HepG2 (cell line): ENCODE results near the gene LIPA. TPM values are rescaled to one million over a fixed set of nuclear protein-coding genes. Genes with fewer than 3 reads are reported as not detected.

Experiments used
- ATAC-seq: fragments of 200-7000 bp; cut with Tn5 transposase; 3 replicates; pipeline ENCODE4 v1.9.1; 2020; ENCODE audit warnings: mild to moderate bottlenecking, moderate library complexity
- BruUV-seq: library from RNA; stranded (reverse); fragments of 400-500 nt; replicated peaks from 2 replicates; lab custom pipeline; 2021; lab: Mats Ljungman, UMichigan
- CTCF ChIA-PET: fragments of 300-600 bp; formaldehyde crosslinking; extraction: SDS; loops from one replicate; lab custom pipeline; 2021; ENCODE audit warnings: low total read pairs, inconsistent platforms, low intra/inter-chr PET ratio; lab: Yijun Ruan, JAX
- POLR2A ChIA-PET: fragments of 350-600 bp; sonication (Branson Sonifier 250); formaldehyde crosslinking; loops from one replicate; lab custom pipeline; 2020; ENCODE audit warnings: antibody characterized with exemption, inconsistent platforms; lab: Yijun Ruan, JAX
- DNase-seq: peaks from one replicate; pipeline ENCODE4 v3.0.0-alpha.2; 2015; ENCODE audit warnings: low spot score
- FAIRE-seq: peaks from 3 replicates; lab custom pipeline; 2011; peaks lifted over from hg19 to GRCh38; lab: Jason Lieb, UNC
- H2AFZ ChIP-seq: one replicate; pipeline ENCODE4 v1.6.1; 2011; ENCODE audit warnings: low read length, inconsistent platforms
- H3K27ac ChIP-seq: fragments of 300-600 bp; 3 replicates; pipeline ENCODE4 v1.8.0; 2011; ENCODE audit warnings: mixed run types, mild to moderate bottlenecking, mixed read lengths, low read length, inconsistent platforms; ENCODE audit not compliant: insufficient read depth; ENCODE audit errors: extremely low read length
- H3K27me3 ChIP-seq, 2 experiments: fragments of 200-600 bp in 1 of 2; 2 replicates in 1 of 2; 3 replicates in 1 of 2; pipeline versions ENCODE4 v1.6.0 to v1.8.0; 2011; ENCODE audit warnings: low read length in 2 of 2, mild to moderate bottlenecking in 2 of 2, moderate library complexity in 2 of 2, inconsistent platforms in 1 of 2; ENCODE audit not compliant: insufficient read depth in 2 of 2, control insufficient read depth in 1 of 2
- H3K36me3 ChIP-seq, 2 experiments: fragments of 200-600 bp in 1 of 2; replicated peaks in 1 of 2; 2 replicates in 1 of 2; 3 replicates in 1 of 2; pipeline versions ENCODE4 v1.5.1 to v1.8.0; 2011; ENCODE audit warnings: low read length in 2 of 2, inconsistent platforms in 1 of 2; ENCODE audit not compliant: insufficient read depth in 2 of 2, control insufficient read depth in 1 of 2
- H3K4me1 ChIP-seq: 2 replicates; pipeline ENCODE4 v1.5.1; 2012; ENCODE audit warnings: low read length, inconsistent platforms; ENCODE audit not compliant: insufficient read depth
- H3K4me2 ChIP-seq: 2 replicates; pipeline ENCODE4 v1.6.0; 2011; ENCODE audit warnings: low read depth, low read length, inconsistent platforms
- H3K4me3 ChIP-seq, 3 experiments: fragments of 200-600 bp in 1 of 3; sonication (generic), shearing (Covaris generic) in 1 of 3; replicated peaks in 1 of 3; 2 replicates each; pipeline ENCODE4 v1.5.1; 2011 to 2016; ENCODE audit warnings: low read length in 3 of 3, inconsistent platforms in 2 of 3, low read depth in 2 of 3, mild to moderate bottlenecking in 2 of 3, control low read depth in 1 of 3, mixed read lengths in 1 of 3; ENCODE audit not compliant: insufficient read depth in 1 of 3
- H3K79me2 ChIP-seq: one replicate; pipeline ENCODE4 v1.6.1; 2011; ENCODE audit warnings: low read length, inconsistent platforms; ENCODE audit not compliant: insufficient read depth
- H3K9ac ChIP-seq: 2 replicates; pipeline ENCODE4 v1.6.0; 2011; ENCODE audit warnings: mild to moderate bottlenecking, low read depth, low read length, inconsistent platforms; ENCODE audit not compliant: insufficient read depth
- H3K9me3 ChIP-seq: 2 replicates; pipeline ENCODE4 v1.5.1; 2012; ENCODE audit warnings: mild to moderate bottlenecking, low read length
- H4K20me1 ChIP-seq: 2 replicates; pipeline ENCODE4 v1.6.0; 2011; ENCODE audit warnings: inconsistent platforms, mild to moderate bottlenecking, low read length, moderate library complexity; ENCODE audit not compliant: insufficient read depth
- BORCS8-MEF2B ChIP-seq: sonication (generic); formaldehyde crosslinking; IDR thresholded peaks from 2 replicates; pipeline ENCODE4 v1.8.0; 2022; ENCODE audit warnings: mild to moderate bottlenecking, missing genetic modification reagents
- IRF2 ChIP-seq: IDR thresholded peaks from 2 replicates; pipeline ENCODE4 v1.6.1; 2018; ENCODE audit warnings: missing genetic modification reagents, missing compliant biosample characterization
- MLX ChIP-seq: IDR thresholded peaks from 2 replicates; pipeline ENCODE4 v1.6.1; 2016
- NFIB ChIP-seq: sonication (generic); formaldehyde crosslinking; IDR thresholded peaks from 2 replicates; pipeline ENCODE4 v1.9.0; 2021; ENCODE audit warnings: missing genetic modification reagents, mild to moderate bottlenecking, borderline replicate concordance
- ONECUT2 ChIP-seq: sonication (generic); formaldehyde crosslinking; IDR thresholded peaks from 2 replicates; pipeline ENCODE4 v1.4.0; 2020; ENCODE audit warnings: missing genetic modification reagents
- PHF8 ChIP-seq: sonication (generic); formaldehyde crosslinking; IDR thresholded peaks from 2 replicates; pipeline ENCODE4 v1.5.0; 2020; ENCODE audit warnings: missing genetic modification reagents
- SIN3B ChIP-seq: fragments of 150-350 bp; IDR thresholded peaks from 2 replicates; pipeline ENCODE4 v1.6.1; 2014; ENCODE audit warnings: low read length
- SMARCC2 ChIP-seq: fragments of 450-650 bp; IDR thresholded peaks from 2 replicates; pipeline ENCODE4 v1.6.1; 2017; ENCODE audit warnings: antibody characterized with exemption, mild to moderate bottlenecking
- TFAP4 ChIP-seq: sonication (generic); IDR thresholded peaks from 2 replicates; pipeline ENCODE4 v1.6.1; 2016; ENCODE audit warnings: low read depth, borderline replicate concordance
- ZNF138 ChIP-seq: sonication (generic); formaldehyde crosslinking; IDR thresholded peaks from 2 replicates; pipeline ENCODE4 v1.5.0; 2020; ENCODE audit warnings: mild to moderate bottlenecking, low read depth, missing genetic modification reagents
- ZNF563 ChIP-seq: sonication (generic); formaldehyde crosslinking; IDR thresholded peaks from 2 replicates; pipeline ENCODE4 v1.8.0; 2022; ENCODE audit warnings: mild to moderate bottlenecking, moderate library complexity, missing genetic modification reagents
- ZNF703 ChIP-seq: sonication (generic); formaldehyde crosslinking; IDR thresholded peaks from 2 replicates; pipeline ENCODE4 v1.5.1; 2020; ENCODE audit warnings: missing genetic modification reagents, mild to moderate bottlenecking, moderate library complexity, borderline replicate concordance
- ZNF841 ChIP-seq: sonication (generic); formaldehyde crosslinking; IDR thresholded peaks from 2 replicates; pipeline ENCODE4 v1.8.1; 2023; ENCODE audit warnings: missing genetic modification reagents, borderline replicate concordance
- WGBS: methylation state at CpG from one replicate; pipeline ENCODE4 v1.1.6; 2017; ENCODE audit warnings: low lambda C conversion rate; 5-methylcytosine and 5-hydroxymethylcytosine counted together
- in situ Hi-C: cut with HindIII; loops from 2 replicates; pipeline ENCODE4 v1.10.0; 2017; ENCODE audit warnings: low pct_unique_long_range_greater_than_20kb; ENCODE audit not compliant: extremely low pct_ligation_motif_present
- intact Hi-C: fragments of 100-400 bp; cut with micrococcal nuclease; formaldehyde crosslinking; loops from one replicate; pipeline ENCODE4 v1.10.0; 2022; ENCODE audit not compliant: unreplicated experiment
- polyA plus RNA-seq, 8 experiments: library from polyadenylated mRNA; depleted of rRNA in 3 of 8; stranded (reverse) in 7 of 8; unstranded in 1 of 8; fragments of >200 nt; fragmentation: Illumina TruSeq in 4 of 8; extraction: Trizol in 4 of 8; gene quantifications; 2 replicates each; pipeline versions ENCODE4 v1.2.1 to v1.2.3, GENCODE V29; 2011 to 2016; ENCODE audit warnings: low read depth in 4 of 8, missing spikeins in 1 of 8, mixed read lengths in 1 of 8; ENCODE audit not compliant: insufficient read depth in 1 of 8
- total RNA-seq, 5 experiments: library from RNA; depleted of rRNA; stranded (reverse); fragments of >200 nt; fragmentation: Illumina TruSeq; extraction: Trizol; gene quantifications; 2 replicates each; pipeline ENCODE4 v1.2.3, GENCODE V29; 2016; ENCODE audit warnings: low read depth in 1 of 5
- TF ChIP-seq, protein P1 (sequence below): sonication (generic); formaldehyde crosslinking; IDR thresholded peaks from 2 replicates; pipeline ENCODE4 v1.4.0; 2020; ENCODE audit warnings: missing genetic modification reagents, borderline replicate concordance
- TF ChIP-seq, protein P2 (sequence below): sonication (generic); formaldehyde crosslinking; IDR thresholded peaks from 2 replicates; pipeline ENCODE4 v1.4.0; 2020; ENCODE audit warnings: missing genetic modification reagents

LIPA gene
- total and polyA plus RNA-seq, 2 of the 13 experiments (the other 11 are each of a cell fraction or from before 2014, with no cell fraction given): 57.1 to 79.5 TPM

DNA sequence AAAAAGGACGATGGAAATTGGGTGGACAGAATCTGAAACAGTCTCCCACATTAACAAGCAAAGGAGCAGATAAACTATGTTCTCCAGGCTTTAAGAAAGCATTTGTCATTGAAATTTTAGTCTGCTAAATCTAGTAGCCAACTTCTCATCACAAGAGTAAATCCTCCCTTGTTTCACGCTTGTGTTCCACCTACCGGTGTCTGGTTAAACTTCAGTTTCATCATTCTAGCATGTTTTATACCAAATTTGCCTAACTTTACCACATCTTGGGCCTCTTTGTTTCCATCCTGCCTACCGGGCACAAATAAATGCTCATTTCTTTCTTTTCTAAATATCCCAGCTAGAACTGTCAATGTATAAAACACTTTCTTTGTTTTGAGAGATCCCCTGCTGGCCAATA lies 5.8 kb downstream of the LIPA start:
- H3K36me3 ChIP-seq: no peaks in the 10 kb centered on the region
- CTCF ChIA-PET: no interaction called here
- FAIRE-seq (no peak), DNase-seq (no peak), ATAC-seq (no peak)
- no peak overlapping the region for H3K9ac ChIP-seq
- H3K27ac ChIP-seq: no peak overlapping the region
- H2AFZ ChIP-seq: no peak overlapping the region
- peaks cover 42% of the 10 kb centered on the region for H3K4me1 ChIP-seq
- H3K27me3 ChIP-seq: no peaks in the 10 kb centered on the region
- no peak overlapping the region for H3K4me3 ChIP-seq
- no peaks in the 10 kb centered on the region for H4K20me1 ChIP-seq
- H3K4me2 ChIP-seq: no peak overlapping the region
- 95% methylated on average over 4 of the region's 4 CpGs for WGBS
- BruUV-seq: no TSS peak
- no peaks in the 10 kb centered on the region for H3K9me3 ChIP-seq
- POLR2A ChIA-PET: no interaction called here
- peaks cover 2% of the 10 kb centered on the region for H3K79me2 ChIP-seq
- intact Hi-C loops: no loop called here
- in situ Hi-C loops: no loop called here
- TF ChIP-seq ZNF563 (CRISPR knock-in tag): no peak
- no peak for TF ChIP-seq ONECUT2 (CRISPR knock-in tag)
- TF ChIP-seq ZNF841 (CRISPR knock-in tag): no peak
- no peak for TF ChIP-seq SIN3B
- no peak for TF ChIP-seq BORCS8-MEF2B (CRISPR knock-in tag)
- TF ChIP-seq, protein P1, sequence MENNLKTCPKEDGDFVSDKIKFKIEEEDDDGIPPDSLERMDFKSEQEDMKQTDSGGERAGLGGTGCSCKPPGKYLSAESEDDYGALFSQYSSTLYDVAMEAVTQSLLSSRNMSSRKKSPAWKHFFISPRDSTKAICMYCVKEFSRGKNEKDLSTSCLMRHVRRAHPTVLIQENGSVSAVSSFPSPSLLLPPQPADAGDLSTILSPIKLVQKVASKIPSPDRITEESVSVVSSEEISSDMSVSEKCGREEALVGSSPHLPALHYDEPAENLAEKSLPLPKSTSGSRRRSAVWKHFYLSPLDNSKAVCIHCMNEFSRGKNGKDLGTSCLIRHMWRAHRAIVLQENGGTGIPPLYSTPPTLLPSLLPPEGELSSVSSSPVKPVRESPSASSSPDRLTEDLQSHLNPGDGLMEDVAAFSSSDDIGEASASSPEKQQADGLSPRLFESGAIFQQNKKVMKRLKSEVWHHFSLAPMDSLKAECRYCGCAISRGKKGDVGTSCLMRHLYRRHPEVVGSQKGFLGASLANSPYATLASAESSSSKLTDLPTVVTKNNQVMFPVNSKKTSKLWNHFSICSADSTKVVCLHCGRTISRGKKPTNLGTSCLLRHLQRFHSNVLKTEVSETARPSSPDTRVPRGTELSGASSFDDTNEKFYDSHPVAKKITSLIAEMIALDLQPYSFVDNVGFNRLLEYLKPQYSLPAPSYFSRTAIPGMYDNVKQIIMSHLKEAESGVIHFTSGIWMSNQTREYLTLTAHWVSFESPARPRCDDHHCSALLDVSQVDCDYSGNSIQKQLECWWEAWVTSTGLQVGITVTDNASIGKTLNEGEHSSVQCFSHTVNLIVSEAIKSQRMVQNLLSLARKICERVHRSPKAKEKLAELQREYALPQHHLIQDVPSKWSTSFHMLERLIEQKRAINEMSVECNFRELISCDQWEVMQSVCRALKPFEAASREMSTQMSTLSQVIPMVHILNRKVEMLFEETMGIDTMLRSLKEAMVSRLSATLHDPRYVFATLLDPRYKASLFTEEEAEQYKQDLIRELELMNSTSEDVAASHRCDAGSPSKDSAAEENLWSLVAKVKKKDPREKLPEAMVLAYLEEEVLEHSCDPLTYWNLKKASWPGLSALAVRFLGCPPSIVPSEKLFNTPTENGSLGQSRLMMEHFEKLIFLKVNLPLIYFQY (CRISPR knock-in tag): no peak
- TF ChIP-seq TFAP4: no peak
- no peak for TF ChIP-seq IRF2 (CRISPR knock-in tag)
- no peak for TF ChIP-seq ZNF703
- TF ChIP-seq, protein P2, sequence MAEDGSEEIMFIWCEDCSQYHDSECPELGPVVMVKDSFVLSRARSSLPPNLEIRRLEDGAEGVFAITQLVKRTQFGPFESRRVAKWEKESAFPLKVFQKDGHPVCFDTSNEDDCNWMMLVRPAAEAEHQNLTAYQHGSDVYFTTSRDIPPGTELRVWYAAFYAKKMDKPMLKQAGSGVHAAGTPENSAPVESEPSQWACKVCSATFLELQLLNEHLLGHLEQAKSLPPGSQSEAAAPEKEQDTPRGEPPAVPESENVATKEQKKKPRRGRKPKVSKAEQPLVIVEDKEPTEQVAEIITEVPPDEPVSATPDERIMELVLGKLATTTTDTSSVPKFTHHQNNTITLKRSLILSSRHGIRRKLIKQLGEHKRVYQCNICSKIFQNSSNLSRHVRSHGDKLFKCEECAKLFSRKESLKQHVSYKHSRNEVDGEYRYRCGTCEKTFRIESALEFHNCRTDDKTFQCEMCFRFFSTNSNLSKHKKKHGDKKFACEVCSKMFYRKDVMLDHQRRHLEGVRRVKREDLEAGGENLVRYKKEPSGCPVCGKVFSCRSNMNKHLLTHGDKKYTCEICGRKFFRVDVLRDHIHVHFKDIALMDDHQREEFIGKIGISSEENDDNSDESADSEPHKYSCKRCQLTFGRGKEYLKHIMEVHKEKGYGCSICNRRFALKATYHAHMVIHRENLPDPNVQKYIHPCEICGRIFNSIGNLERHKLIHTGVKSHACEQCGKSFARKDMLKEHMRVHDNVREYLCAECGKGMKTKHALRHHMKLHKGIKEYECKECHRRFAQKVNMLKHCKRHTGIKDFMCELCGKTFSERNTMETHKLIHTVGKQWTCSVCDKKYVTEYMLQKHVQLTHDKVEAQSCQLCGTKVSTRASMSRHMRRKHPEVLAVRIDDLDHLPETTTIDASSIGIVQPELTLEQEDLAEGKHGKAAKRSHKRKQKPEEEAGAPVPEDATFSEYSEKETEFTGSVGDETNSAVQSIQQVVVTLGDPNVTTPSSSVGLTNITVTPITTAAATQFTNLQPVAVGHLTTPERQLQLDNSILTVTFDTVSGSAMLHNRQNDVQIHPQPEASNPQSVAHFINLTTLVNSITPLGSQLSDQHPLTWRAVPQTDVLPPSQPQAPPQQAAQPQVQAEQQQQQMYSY (CRISPR knock-in tag): no peak
- no peak for TF ChIP-seq MLX
- TF ChIP-seq NFIB (CRISPR knock-in tag): no peak
- TF ChIP-seq ZNF138: no peak
- TF ChIP-seq SMARCC2: no peak
- no peak for TF ChIP-seq PHF8
